RWPE2 (cell line): ENCODE results near the gene CCDC181.

Experiments
- ATAC-seq: fragments of 200-7000 bp; cut with Tn5 transposase; 3 replicates; pipeline ENCODE4 v1.9.1; 2021; ENCODE audit warnings: low read depth
- DNase-seq: peaks from one replicate; pipeline ENCODE4 v3.0.0-alpha.2; 2020; ENCODE audit warnings: low spot score
- H3K27ac ChIP-seq: fragments of 450-650 bp; 2 replicates; pipeline ENCODE4 v1.5.1; 2017; ENCODE audit warnings: mild to moderate bottlenecking; ENCODE audit not compliant: poor library complexity, severe bottlenecking
- H3K27me3 ChIP-seq: fragments of 250-450 bp; sonication (Bioruptor Pico); 2 replicates; pipeline ENCODE4 v1.5.1; 2021; ENCODE audit warnings: mild to moderate bottlenecking, moderate library complexity; ENCODE audit not compliant: insufficient read depth, poor library complexity, severe bottlenecking
- H3K36me3 ChIP-seq: fragments of 250-450 bp; sonication (Bioruptor Pico); 2 replicates; pipeline ENCODE4 v1.5.1; 2020; ENCODE audit warnings: low read depth, mild to moderate bottlenecking, moderate library complexity
- H3K4me1 ChIP-seq: fragments of 250-450 bp; sonication (Bioruptor Pico); 2 replicates; pipeline ENCODE4 v1.5.1; 2021; ENCODE audit warnings: mild to moderate bottlenecking, moderate library complexity; ENCODE audit not compliant: insufficient read depth, poor library complexity, severe bottlenecking
- H3K4me3 ChIP-seq: fragments of 250-450 bp; sonication (Bioruptor Pico); 2 replicates; pipeline ENCODE4 v1.5.1; 2021; ENCODE audit warnings: mild to moderate bottlenecking, moderate library complexity; ENCODE audit not compliant: severe bottlenecking
- H3K9me3 ChIP-seq: fragments of 250-450 bp; sonication (Bioruptor Pico); 2 replicates; pipeline ENCODE4 v1.5.1; 2021; ENCODE audit warnings: mild to moderate bottlenecking, moderate library complexity; ENCODE audit not compliant: severe bottlenecking
- CTCF ChIP-seq: fragments of 450-650 bp; IDR thresholded peaks from one replicate; pipeline ENCODE4 v1.5.1; 2017; ENCODE audit warnings: mild to moderate bottlenecking, moderate library complexity; ENCODE audit not compliant: poor library complexity, severe bottlenecking

Gene CCDC181

GRCh38 chr1:169468982-169469381 is 41.7 kb upstream of the CCDC181 start:
- ATAC-seq: no peak
- no peak overlapping the region for H3K4me3 ChIP-seq
- no peaks in the 10 kb centered on the region for H3K9me3 ChIP-seq
- peaks cover 9% of the 10 kb centered on the region; the same call in 1 of the 2 replicates for H3K36me3 ChIP-seq
- H3K27ac ChIP-seq: no peak overlapping the region
- H3K4me1 ChIP-seq: no peaks in the 10 kb centered on the region
- TF ChIP-seq CTCF: no peak
- H3K27me3 ChIP-seq: no peaks in the 10 kb centered on the region
- DNase-seq: no peak

- Histone ChIP-seq H3K27me3 (no peaks in the 10 kb centered on the region), H3K27ac (no peak overlapping the region), H3K9me3 (no peaks in the 10 kb centered on the region), H3K4me3 (no peak overlapping the region), H3K36me3 (0 out of 2 replicates have a peak, but pooled peaks cover 3% of the 10 kb centered on the region), H3K4me1 (no peaks in the 10 kb centered on the region)
- DNase-seq: no peak
- peak; percentile 42; the same call in 1 of the 3 replicates for ATAC-seq
- peak; percentile 77 for TF ChIP-seq CTCF
These were observed 39.3 kb upstream of the CCDC181 start for GRCh38 chr1:169466259-169467230.

- Histone ChIP-seq H3K4me3 (no peak overlapping the region), H3K36me3 (0 out of 2 replicates have a peak, but pooled peaks cover 3% of the 10 kb centered on the region), H3K27me3 (no peaks in the 10 kb centered on the region), H3K9me3 (no peaks in the 10 kb centered on the region), H3K4me1 (no peaks in the 10 kb centered on the region), H3K27ac (no peak overlapping the region)
- no peak for ATAC-seq
- no peak for TF ChIP-seq CTCF
- no peak for DNase-seq
These were observed 38.0 kb upstream of the CCDC181 start for GRCh38 chr1:169465281-169465680.

GRCh38 chr1:169462385-169462784 is 35.1 kb upstream of the CCDC181 start:
- Histone ChIP-seq H3K27me3 (no peaks in the 10 kb centered on the region), H3K4me3 (no peak overlapping the region), H3K36me3 (no peaks in the 10 kb centered on the region), H3K4me1 (no peaks in the 10 kb centered on the region), H3K27ac (no peak overlapping the region), H3K9me3 (peaks cover 2% of the 10 kb centered on the region)
- no peak for TF ChIP-seq CTCF
- no peak for DNase-seq
- no peak for ATAC-seq
